H54 (cell line): ENCODE data around the gene MYO16.

Experiments used
- DNase-seq: peaks from one replicate; pipeline ENCODE4 v3.0.0; 2011; ENCODE audit warnings: low spot score, mixed read lengths; ENCODE audit not compliant: insufficient read length
- FAIRE-seq: peaks from 3 replicates; lab custom pipeline; 2011; peaks lifted over from hg19 to GRCh38; lab: Jason Lieb, UNC
- POLR2A ChIP-seq: IDR thresholded peaks from 2 replicates; pipeline ENCODE4 v1.6.1; 2011; ENCODE audit warnings: low read depth, mild to moderate bottlenecking, low read length

Gene MYO16

DNA sequence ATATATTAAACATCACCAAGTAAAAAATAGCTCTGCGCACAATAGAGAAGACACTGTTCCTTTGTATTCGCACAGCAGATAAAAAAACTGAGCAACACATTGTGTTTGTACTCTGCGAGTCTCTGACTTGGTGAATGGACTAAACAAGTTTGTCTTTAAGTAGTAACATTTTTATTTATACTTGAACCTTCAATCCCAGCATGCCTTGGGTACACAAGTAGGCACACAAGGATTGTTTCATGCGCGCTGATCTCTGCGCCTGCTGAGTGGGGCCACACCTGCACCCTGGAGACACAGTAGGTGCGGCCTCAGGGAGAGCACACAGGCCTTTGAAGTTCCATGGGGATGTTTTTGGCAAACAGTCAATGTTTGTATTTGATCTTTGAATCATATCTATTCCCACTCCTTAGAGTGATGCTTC lies 318.9 kb downstream of the MYO16 start:
- no peak for TF ChIP-seq POLR2A
- FAIRE-seq (peak; percentile 69), DNase-seq (no peak)

DNA sequence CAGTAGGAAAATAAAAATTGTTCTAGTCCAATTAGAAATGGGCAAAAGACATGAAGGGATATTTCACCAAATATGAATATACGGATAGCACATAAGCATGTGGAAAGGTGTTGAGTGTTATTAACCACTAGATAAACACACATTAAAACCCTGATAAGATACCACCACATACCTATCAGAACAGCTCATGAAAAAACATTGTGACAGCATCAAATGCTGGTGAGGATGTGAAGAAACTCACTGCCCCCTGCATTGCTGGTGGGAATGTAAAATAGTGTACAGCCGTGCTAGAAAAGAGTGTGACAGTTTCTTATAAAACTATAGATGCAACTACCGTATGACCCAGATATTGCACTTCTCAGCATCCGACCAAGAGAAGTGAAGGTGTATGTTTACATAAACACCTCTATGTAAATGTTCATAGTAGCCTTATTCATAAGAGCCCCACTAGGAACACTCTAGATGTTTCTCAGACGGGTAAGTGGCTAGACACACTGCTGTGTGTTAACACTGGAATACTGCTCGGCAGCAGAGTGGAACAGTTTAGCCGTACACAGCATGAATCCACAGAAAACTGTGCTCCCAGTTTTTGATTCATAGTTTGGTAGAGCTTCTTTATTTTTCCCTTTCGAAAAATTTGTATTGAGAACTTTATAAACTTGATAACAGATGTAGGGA lies 321.1 kb downstream of the MYO16 start:
- no peak for TF ChIP-seq POLR2A
- no peak for DNase-seq
- peak; percentile 90 for FAIRE-seq

DNA sequence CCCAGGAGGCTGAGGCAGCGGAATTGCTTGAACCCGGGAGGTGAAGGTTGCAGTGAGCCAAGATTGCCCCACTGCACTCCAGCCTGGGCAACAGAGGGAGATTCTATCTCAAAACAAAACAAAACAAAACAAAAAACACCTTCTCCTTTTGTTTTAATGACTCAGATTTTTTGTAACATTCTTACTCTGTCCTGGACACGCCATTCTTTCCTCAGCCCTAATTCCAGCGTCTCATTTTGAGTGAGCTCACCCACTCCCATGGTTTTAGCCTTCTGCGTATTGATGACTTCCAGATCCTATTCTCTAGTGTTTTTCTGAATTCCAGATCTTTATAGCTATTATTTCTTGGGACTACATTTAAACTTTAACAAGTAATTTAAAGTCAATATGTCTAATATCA lies 326.3 kb downstream of the MYO16 start:
- DNase-seq (no peak), FAIRE-seq (no peak)
- TF ChIP-seq POLR2A, result no peak

DNA sequence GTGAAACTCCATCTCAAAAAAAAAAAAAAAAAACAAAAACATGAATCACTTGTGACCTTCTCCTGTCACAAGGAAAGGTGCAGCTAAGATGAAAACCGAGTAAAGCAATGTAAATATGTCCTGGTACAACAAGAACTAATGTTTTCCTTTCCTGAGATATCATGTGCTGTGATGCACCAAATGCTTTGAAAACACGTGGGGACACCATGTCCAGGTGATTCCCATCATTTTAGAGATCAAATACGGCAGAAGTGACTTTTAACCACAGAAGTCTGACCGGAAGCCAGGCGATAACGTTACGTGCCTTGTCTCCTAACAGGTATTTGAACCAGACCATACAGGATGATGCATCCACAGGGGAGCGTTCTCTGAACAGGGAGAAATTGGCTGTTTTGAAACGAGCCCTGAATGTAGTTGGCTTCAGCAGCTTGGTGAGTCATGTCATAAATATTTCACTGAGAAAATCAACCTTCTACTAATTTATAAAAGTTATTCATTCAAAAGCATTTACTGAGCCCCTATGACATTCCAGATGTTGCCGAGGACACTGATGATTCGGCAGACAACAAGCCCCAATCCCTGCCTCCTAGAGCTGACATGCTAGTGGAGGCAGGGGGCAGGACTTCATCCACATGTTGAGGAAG lies 328.1 kb downstream of the MYO16 start:
- DNase-seq (peak; percentile 61), FAIRE-seq (peak; percentile 99)
- no peak for TF ChIP-seq POLR2A

DNA sequence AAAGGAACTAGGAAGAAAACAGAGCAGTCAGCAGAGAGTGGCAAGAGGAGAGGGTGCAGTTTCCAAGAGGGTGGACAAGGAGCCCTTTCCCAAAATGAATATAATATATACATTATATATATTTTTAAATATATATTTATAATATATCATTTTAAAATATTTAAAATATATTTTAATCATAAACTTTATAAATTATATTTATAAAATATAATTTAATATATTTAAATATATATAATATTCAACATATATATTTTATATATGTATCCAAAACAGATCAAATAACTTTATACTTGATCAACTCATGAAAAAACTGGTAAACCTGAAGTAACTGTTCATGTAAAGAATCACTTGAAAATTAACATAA lies 328.6 kb downstream of the MYO16 start:
- DNase-seq, result no peak
- no peak for FAIRE-seq
- TF ChIP-seq POLR2A, result no peak

DNA sequence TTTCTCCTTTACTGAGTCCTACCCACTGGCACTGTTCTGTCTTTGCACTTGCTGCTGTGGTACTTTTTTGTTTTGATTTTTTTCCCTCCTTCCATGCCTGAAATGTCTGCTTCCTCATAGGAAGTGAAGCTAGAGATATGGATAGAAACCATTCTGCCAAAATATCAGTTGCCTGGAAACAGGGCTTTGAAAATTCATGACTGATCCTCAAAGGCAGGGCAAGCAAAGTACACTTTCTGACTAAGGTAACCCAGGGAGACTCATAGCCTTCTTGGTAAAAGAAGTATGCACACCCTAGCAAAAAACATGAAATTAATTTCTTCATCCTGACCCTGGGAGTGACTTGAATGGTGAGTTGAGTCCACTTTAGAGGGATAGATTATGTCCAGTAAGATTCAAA lies 329.8 kb downstream of the MYO16 start:
- TF ChIP-seq POLR2A, result no peak
- no peak for FAIRE-seq
- DNase-seq, result no peak

DNA sequence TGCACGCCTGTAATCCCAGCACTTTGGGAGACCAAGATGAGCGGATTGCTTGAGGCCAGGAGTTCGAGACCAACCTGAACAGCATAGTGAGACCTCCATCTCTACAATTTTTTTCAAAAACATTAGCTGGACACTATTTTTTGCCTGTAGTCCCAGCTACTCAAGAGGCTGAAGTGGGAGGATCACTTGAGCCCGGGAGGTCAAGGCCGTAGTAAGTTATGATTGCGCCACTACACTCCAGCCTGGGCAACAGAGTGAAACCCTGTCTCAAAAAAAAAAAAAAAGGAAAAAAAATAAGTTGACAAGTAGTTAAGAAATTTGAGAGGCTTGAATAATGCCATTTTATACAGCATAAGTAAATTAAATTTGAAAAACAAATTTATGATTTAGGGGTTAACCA lies 330.6 kb downstream of the MYO16 start:
- no peak for TF ChIP-seq POLR2A
- no peak for DNase-seq
- no peak for FAIRE-seq

DNA sequence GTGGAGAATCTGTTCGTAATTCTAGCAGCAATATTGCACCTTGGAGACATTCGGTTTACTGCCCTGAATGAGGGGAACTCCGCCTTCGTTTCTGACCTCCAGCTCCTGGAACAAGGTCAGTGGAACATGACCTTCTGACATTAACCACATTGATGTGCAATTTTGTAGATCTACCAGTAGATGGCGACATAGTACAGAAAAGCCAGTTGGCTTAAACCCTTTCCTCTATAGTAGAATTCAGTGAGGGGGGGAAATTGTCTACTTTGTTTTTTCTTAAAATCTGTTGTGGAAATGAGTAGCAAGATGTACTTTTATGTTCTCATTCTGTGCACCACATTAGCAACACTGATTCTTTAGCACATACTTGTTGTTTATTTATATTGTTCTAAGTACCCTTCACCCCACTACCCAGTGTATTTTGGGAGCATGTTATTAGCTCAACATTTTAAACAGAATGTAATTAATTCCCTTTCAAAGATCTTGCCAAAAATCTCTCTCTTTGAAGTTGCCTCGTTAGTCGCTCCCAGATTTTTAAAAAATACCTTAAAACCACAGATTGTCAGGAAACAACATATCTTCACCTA lies 332.2 kb downstream of the MYO16 start:
- TF ChIP-seq POLR2A, result no peak
- FAIRE-seq, result peak; percentile 100
- peak; percentile 28 for DNase-seq

DNA sequence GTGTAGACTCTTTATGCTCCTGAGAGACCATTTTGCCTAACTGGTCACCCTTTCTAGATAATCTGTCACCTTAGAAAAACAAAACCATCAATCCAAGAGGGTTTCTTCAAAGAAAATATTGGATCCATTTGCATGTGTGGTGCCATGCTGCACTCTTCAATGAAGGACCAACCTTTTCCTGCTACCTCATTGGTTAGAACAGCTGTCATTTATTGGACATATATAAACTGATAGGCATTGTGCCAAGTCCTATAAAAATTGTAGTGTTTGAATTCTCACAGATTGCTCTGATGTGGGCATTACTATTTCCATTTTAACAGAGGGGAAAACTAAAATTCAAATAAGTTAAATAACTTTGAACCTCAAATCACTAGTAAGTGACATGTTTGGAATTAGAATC lies 333.2 kb downstream of the MYO16 start:
- no peak for TF ChIP-seq POLR2A
- no peak for FAIRE-seq
- DNase-seq, result no peak

DNA sequence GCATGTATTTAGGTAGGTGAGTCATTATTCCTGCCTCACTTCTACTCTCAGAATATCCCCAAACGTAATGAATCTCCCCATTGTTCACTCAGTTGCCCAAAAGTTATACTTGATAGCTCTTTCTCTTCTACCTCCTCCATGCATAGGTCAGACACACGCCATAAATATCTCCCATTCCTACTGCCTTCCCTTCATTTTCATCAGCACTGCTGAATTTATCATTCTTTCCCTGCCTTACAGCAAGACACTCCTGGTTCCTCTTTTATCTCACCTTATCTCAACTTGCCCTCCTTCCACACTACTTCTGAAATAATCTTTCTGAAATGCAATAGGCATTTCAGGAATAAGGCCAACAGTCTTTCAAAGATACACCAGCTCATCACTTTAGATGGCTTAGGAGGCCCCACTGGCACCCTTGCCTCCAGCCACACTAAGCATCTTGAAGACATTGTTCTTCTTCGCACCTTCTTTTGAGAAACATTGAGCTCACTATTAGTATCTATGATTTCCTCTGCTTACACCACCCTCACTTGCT lies 333.9 kb downstream of the MYO16 start:
- DNase-seq, result no peak
- no peak for TF ChIP-seq POLR2A
- FAIRE-seq, result no peak

DNA sequence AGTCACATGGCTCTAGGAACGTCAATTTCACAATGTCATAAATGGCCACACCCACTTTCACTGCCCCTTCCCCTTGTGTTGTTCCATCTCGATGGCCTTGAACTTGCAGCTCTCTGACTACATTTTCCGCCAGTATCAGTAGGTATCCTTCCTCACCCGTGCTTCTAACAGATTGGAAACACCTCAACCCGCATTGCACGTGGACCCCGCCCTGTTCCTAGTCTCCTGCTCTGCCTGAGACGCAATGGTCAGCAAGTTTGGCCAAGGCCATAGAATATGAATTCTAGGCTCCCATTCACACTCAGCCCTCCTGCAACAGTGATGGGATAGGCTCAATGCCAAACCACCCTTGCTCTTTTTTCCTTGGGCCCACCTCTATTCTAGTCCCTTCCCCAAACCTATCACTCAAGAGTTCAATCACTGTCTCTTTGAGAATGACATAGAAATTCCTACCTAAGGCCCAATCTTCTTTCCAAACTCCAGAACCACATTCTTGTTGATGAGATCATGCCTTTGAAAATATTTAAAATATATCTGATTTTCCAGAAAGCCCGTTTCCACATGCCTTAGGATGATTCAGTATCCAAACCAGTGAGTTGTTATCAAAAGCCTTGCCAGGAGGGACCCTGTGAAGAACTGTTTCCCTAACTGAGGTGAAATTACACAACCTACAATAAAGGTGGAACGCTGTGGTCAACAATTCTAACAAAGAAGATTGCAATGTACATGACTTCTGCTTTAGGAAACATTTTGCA lies 334.6 kb downstream of the MYO16 start:
- FAIRE-seq, result peak; percentile 52
- DNase-seq, result no peak
- no peak for TF ChIP-seq POLR2A

DNA sequence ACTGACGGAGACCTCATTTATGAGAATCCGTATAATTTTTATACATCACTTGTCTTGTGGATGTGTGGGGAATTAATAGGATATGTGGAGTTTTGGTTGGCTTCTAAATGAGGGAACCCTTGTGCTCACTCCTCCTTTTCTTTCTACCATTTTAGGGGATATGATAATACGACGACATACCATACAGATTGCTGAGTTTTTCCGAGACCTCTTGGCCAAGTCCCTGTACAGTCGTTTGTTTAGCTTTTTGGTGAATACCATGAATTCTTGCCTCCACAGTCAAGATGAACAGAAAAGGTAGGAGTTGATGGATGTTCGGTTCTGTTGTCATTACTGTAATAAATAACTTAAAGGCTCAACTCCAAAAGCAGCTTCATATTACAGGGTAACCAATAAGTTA lies 335.2 kb downstream of the MYO16 start:
- FAIRE-seq (peak; percentile 77), DNase-seq (no peak)
- no peak for TF ChIP-seq POLR2A

DNA sequence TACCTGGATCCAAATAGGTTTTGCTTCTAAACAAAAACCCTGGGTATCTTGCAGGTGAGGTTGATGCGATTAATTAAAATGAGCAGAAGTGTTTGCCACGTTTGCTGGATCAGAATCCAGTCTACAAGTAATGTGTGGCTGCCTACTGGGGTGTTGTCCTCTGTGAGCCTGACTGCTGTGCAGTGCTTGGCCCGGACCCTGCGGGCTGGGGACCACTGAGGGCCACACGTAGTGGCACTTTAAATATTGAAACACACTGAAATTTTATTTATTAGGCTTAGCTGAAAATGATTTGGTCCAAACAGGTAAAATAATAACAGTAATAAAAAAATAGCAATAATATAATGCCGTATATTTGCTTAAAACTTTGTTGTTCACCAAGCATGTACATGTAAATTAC lies 338.0 kb downstream of the MYO16 start:
- FAIRE-seq, result peak; percentile 15

DNA sequence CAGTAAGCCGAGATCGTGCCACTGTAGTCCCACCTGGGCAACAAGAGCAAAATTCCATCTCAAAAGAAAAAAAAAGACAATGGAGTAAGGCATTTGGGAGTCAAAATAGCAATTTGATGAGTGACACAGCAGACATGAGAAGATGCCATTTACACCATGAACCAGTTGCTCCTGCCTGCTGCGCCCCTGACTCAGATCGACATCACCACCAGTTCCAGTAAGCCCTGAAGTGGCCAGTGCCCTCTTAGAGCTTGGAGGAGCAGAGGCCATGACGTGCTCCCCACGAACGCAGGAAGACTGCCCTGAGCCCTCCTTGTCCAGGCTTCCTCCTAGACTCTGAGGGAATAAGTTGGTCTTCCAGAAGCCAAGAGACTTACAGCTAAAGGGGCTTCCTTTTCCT lies 339.2 kb downstream of the MYO16 start:
- FAIRE-seq (peak; percentile 57), DNase-seq (no peak)
- TF ChIP-seq POLR2A, result no peak

More for the DNA sequence above, 338.0 kb downstream of the MYO16 start:
- no peak for DNase-seq
- no peak for TF ChIP-seq POLR2A
